HL-60 (cell line): ENCODE data around the gene GOSR2.

Experiments
- POLR2AphosphoS5 ChIP-seq: IDR thresholded peaks from 2 replicates; pipeline ENCODE4 v1.6.1; 2012; ENCODE audit warnings: low read depth
- TF ChIP-seq, protein P1 (sequence below): IDR thresholded peaks from one replicate; pipeline ENCODE4 v1.5.1; 2011; ENCODE audit warnings: low read length, control low read depth, inconsistent platforms; ENCODE audit not compliant: insufficient read depth

GRCh38 chr17:46949291-46950174 lies 26.6 kb downstream of the GOSR2 start:
- TF ChIP-seq, protein P1, sequence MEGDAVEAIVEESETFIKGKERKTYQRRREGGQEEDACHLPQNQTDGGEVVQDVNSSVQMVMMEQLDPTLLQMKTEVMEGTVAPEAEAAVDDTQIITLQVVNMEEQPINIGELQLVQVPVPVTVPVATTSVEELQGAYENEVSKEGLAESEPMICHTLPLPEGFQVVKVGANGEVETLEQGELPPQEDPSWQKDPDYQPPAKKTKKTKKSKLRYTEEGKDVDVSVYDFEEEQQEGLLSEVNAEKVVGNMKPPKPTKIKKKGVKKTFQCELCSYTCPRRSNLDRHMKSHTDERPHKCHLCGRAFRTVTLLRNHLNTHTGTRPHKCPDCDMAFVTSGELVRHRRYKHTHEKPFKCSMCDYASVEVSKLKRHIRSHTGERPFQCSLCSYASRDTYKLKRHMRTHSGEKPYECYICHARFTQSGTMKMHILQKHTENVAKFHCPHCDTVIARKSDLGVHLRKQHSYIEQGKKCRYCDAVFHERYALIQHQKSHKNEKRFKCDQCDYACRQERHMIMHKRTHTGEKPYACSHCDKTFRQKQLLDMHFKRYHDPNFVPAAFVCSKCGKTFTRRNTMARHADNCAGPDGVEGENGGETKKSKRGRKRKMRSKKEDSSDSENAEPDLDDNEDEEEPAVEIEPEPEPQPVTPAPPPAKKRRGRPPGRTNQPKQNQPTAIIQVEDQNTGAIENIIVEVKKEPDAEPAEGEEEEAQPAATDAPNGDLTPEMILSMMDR, result no peak
- no peak for TF ChIP-seq POLR2AphosphoS5
